DMS 273 (cell line): ENCODE data around the gene PIGR.
"Not testable (repeated sequence)": the region's sequence is repeated elsewhere in the genome, so short reads cannot be mapped to it uniquely, and the experiment has no call there.

Experiments used
- DNase-seq: peaks from one replicate; lab custom pipeline; 2025; ENCODE audit not compliant: unreplicated experiment; lab: John Stamatoyannopoulos, UW

The PIGR gene

GRCh38 chr1:206935491-206936067 is 10.7 kb downstream of the PIGR start:
- peak; percentile 68 for DNase-seq

- DNase-seq: peak; percentile 51
These were observed 12.8 kb downstream of the PIGR start for GRCh38 chr1:206933333-206933945.

- no peak for DNase-seq
These were observed 14.1 kb downstream of the PIGR start for GRCh38 chr1:206932177-206932576.

DNA sequence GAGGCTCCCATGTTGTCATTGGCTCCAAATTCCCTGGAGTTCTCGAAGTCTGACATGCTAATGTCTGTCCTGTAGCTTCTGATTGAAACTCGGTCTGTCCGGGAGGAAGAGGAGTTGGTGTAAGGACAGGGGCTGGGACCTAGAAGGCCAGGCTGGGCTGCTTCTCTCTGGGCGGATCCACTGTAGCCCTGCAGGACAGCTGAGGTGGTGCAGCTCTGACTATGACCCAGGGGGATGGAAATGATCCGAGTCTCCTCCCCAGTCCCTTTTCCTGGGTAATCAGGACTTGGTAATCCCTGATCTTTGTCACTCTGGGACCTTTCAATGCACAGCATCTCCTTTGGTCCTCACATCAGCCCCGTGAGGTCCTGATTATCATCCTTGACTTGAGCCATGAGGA is 14.6 kb downstream of the PIGR start:
- DNase-seq: peak; percentile 10

GRCh38 chr1:206930210-206930798 is 16.0 kb downstream of the PIGR start:
- DNase-seq: no peak

GRCh38 chr1:206929524-206929923 is 16.7 kb downstream of the PIGR start:
- DNase-seq: no peak

GRCh38 chr1:206926286-206926685 is 20.0 kb downstream of the PIGR start:
- no peak for DNase-seq

GRCh38 chr1:206925106-206925736 is 21.0 kb downstream of the PIGR start:
- DNase-seq: peak; percentile 20

- DNase-seq: no peak
These were observed 21.6 kb downstream of the PIGR start for GRCh38 chr1:206924592-206925105.

DNA sequence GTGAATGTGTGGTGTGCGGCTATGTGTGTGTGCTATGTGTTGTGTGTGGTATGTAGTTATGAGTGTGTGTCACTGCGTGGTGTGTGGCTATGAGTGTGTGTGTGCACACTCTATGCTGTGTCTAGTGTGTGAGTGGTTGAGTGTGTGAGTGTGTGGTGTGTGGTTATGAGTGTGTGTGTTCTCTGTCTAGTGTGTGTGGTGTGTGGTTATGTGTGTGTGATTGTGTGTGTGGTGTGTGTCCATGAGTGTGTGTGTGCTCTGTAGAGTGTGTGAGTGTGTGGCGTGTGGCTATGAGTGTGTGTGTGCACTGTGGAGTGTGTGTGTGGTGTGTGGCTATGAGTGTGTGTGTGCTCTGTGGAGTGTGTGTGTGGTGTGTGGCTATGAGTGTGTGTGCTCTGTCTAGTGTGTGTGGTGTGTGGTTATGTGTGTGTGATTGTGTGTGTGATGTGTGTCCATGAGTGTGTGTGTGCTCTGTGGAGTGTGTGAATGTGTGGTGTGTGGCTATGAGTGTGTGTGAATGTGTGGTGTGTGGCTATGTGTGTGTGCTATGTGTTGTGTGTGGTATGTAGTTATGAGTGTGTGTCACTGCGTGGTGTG is 22.2 kb downstream of the PIGR start:
- DNase-seq: not testable (repeated sequence)

- no peak for DNase-seq
These were observed 23.0 kb downstream of the PIGR start for GRCh38 chr1:206923009-206923960.

GRCh38 chr1:206922524-206922923 is 23.7 kb downstream of the PIGR start:
- no peak for DNase-seq

DNA sequence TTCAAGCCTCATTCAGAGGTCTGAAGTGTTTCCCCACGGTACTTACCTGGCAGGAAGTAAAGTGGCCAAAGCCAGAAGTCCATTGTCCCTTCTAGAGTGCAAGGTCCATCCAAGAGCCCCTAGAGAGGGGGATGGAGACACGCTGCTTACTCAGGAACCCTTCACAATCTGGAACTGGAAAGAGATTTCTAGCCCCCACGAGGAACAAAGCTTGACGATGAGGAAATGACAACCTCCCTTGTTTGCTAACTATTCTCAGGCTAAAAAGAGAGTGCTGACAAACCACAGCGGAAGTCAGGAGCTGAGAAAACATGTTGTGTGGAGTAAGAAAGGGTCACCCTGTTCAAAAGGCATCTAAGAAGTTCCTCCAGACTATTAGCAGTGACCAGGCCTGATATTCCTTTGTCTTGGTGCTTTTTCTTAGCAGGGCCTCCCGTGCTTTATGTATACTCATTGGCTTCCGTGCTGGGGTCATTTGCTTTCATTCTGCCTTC is 24.4 kb downstream of the PIGR start, which contains the start of gene FCMR:
FCMR (minus strand) TSS at position 170 of the 494 bp plus-strand sequence; CDS start at position 83, 87 bp downstream.
- DNase-seq: no peak

DNA sequence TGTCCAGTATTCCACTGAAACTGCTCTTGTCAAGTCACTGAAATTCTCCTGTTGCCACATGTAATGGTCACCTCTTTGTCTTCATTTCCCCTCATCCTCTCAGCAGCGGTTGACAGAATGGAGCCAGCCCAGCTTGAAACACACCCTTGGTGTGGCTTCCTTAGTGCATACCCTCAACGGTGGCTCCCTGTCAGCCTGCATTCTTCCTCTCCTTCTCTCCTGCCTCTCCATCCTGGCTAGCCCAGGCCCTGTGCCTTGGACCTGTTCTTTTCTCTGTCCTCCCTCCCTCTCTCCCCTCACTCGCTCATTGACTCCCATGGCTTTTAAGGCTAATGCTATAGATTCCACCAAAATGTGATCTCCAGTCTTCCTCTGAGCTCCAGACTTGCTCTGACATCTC is 28.2 kb downstream of the PIGR start:
- no peak for DNase-seq

DNA sequence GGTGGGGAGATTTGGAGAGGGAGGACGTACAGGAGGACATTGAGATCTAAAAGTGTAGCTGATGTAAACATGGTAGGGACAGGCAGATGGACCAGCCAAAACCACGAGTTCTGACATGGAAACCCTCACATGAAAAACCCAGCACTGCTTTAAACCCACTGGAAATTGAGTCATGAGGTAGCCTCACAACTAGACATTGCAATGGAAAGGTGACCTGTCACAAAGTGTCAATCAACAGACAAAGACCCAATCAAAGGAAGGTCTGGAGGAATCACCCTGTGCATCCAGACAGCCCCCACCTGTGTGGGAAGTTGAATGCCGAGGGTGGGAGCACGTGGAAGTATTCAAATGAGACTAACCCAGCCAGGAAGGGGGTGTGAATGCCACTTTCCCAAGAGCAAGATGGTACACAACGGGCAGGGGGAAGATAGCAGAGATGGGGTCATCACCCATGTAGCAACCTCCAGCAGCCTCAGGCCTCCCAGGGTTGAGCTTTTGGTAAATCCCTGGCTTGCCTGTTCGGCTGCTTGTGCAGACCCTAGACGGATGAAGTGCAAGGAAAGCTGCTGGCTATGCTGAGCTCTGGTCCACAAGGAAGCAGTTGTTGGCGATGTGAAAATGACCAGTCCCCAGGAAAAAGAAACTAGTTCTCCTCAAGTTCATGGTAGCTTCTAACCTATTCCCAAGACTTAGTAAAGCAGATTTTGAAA is 30.1 kb downstream of the PIGR start:
- DNase-seq: no peak

- no peak for DNase-seq
These were observed 31.1 kb downstream of the PIGR start for GRCh38 chr1:206915030-206915735.

DNA sequence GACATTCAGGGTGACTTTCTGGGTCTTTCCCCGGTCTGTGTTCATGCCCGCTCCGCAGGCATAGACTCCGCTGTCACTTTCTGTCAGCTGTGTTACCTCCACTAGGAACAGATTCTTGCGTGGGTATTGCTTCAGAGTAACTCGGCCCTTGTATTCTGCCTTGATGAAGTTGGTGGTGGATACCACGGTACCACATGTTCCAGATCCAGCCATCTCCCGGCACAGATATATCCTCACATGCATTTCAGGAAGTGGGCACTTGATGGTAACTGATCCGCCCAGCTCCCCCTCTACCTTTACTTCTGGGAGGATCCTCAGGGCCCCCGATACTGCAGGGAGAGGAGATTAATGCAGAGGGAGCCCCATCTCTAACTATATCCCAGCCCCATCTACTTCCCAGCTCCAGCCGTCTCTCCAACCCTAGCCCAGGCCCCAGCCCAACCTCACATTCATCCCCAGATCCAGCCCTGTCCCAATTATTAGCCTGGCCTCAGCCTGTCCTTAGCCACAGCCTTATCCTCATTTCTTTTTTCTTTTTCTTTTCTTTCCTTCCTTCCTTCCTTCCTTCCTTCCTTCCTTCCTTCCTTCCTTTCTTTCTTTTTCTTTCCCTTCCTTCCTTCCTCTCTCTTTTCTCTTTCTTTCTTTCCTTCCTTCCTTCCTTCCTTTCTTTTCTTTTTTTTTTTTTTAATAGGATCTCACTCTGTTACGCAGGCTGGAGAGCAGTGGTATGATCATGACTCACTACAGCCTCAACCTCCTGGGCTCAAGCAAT is 32.3 kb downstream of the PIGR start:
- no peak for DNase-seq

DNA sequence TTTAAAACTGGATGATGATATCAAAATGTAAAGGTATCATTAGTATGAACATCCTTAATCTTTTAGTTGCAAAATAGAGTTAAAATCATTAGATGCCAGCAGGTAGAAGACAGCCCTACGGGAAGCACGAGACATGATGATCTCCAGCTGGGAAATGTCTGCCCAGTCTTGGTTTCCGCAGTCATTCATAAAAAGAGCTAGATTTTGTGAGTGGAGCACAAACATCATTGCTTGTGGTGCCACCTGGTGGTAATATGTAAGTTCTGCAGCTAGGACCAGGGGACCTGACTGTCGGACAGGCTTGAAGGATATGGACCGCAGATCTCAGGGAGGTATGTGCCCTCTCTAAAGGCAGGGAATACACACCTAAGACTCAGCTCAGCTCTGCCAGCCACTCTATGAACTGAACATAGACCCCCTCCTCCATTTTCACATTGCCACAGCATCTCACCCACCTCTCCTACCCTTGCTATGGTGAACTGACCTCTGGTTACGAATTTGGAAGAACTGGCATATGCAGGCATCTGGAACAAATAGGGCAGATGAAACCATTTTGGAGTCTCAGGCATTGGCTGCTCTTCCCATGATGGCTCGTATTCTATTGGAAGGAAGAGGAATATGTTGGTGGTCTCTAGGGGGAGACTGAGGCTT is 33.7 kb downstream of the PIGR start:
- DNase-seq: peak; percentile 91
